Activated naive CD8-positive, alpha-beta T cell (primary cell): ENCODE measurements around the gene DCST1.
A peak's percentile ranks its signal among the peaks of the same experiment; 100 is the strongest.

Source experiments
- H3K27ac Mint-ChIP-seq: one replicate; pipeline ENCODE4 v1.8.0; 2021; ENCODE audit warnings: mixed read lengths
- H3K27me3 Mint-ChIP-seq: one replicate; pipeline ENCODE4 v1.8.0; 2021; ENCODE audit warnings: mixed read lengths
- H3K36me3 Mint-ChIP-seq: one replicate; pipeline ENCODE4 v1.8.0; 2021; ENCODE audit warnings: mixed read lengths
- H3K4me1 Mint-ChIP-seq: one replicate; pipeline ENCODE4 v1.8.0; 2021; ENCODE audit warnings: low read depth, mixed read lengths
- H3K4me3 Mint-ChIP-seq: one replicate; pipeline ENCODE4 v1.8.0; 2021; ENCODE audit warnings: mild to moderate bottlenecking, mixed read lengths
- H3K9me3 Mint-ChIP-seq: one replicate; pipeline ENCODE4 v1.8.0; 2021; ENCODE audit warnings: low read depth, mixed read lengths

DCST1 gene

GRCh38 chr1:154998201-154998780 is 35.3 kb upstream of the DCST1 start:
- Mint-ChIP-seq H3K9me3 (no peaks in the 10 kb centered on the region), H3K27me3 (peaks cover 2% of the 10 kb centered on the region), H3K36me3 (peaks cover 2% of the 10 kb centered on the region), H3K4me1 (peaks cover 28% of the 10 kb centered on the region), H3K4me3 (peak overlapping the region; percentile 10), H3K27ac (no peak overlapping the region)

DNA sequence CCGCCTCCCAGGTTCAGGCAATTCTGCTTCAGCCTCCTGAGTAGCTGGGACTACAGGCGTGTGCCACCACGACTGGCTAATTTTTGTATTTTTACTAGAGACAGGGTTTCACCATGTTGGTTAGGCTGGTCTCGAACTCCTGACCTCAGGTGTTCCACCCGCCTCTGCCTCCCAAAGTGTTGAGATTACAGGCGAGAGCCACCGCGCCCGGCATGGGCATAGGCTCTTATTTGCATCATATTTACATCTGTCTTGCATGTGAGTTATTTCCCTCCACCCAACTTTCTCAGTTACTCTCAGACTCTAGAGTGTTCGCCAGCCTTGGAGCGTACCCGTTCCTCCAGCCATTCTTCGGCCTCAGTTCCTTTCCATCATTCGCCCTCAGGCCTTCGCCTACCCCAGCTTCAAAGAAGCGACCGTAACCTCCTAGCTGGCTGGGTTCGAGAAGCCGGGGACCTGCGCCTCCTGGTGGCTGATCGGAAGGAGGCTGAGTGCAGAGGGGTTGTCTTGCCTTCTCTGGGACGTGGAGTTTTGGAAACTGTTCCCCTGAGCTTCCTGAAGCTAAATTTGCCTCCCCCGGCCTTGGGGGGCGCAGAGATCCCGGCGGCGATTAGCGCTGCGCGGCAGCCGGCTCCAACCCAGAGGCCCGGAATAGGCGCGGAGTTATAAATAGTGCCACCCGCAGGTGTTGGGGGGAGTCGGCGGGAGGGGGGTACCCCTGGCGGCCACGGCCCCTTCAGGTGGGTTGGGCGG is 34.6 kb upstream of the DCST1 start:
- peaks cover 33% of the 10 kb centered on the region for H3K4me1 Mint-ChIP-seq
- H3K4me3 Mint-ChIP-seq = peak overlapping the region; percentile 86
- peaks cover 2% of the 10 kb centered on the region for H3K36me3 Mint-ChIP-seq
- no peaks in the 10 kb centered on the region for H3K9me3 Mint-ChIP-seq
- peaks cover 2% of the 10 kb centered on the region for H3K27me3 Mint-ChIP-seq
- H3K27ac Mint-ChIP-seq = peak overlapping the region; percentile 78

DNA sequence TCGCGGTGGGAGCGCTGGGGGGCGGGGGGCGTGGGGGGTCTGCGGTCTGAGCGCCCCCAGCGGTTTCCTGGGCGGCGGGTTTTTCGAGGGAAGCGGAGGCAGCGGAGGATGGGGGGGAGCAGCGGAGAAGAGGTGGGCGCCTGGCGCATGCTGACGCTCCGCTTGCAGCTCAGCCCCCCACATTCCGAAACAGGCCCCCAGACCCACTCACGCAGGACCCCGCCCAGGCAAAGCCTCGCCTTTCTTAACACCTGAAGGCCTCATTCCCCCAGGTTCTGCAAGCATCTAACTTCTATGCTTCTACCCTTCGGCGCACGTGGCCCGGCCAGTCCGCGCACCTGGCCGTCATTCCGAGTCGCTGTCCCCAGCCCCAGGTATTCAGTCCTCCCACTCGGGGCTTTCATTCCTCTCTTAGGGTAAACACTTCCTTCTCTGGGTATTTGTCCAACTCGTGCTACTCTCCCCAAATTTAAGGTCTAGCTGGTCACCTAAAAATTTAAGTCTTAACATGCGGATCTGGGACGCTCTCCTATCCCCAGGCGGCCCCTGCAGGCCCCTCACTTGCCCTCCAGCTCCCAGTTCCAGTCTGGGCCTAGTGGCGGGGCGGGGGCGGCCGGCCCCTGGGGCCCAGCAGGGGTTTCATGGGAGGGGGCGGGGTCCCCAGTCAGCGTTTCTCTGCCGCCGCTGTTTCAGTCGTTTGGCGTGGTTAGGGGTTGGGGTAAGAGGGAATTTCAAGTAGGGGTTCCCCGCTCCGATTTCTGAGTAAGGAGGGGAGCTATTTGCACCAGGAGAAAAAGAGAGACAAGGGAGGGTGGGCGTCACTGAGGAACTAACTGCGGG is 33.8 kb upstream of the DCST1 start:
- Mint-ChIP-seq H3K27me3 (peaks cover 2% of the 10 kb centered on the region), H3K27ac (peak overlapping the region; percentile 91), H3K9me3 (no peaks in the 10 kb centered on the region), H3K36me3 (peaks cover 2% of the 10 kb centered on the region), H3K4me1 (peaks cover 40% of the 10 kb centered on the region), H3K4me3 (peak overlapping the region; percentile 90)

- Mint-ChIP-seq H3K4me1 (peaks cover 44% of the 10 kb centered on the region), H3K36me3 (peaks cover 2% of the 10 kb centered on the region), H3K4me3 (peak overlapping the region; percentile 90), H3K27me3 (peaks cover 2% of the 10 kb centered on the region), H3K27ac (peak overlapping the region; percentile 91), H3K9me3 (no peaks in the 10 kb centered on the region)
These were observed 33.3 kb upstream of the DCST1 start for GRCh38 chr1:155000411-155000725.

GRCh38 chr1:155000726-155001424 is 32.7 kb upstream of the DCST1 start:
- H3K4me3 Mint-ChIP-seq = peak overlapping the region; percentile 82
- H3K9me3 Mint-ChIP-seq = no peaks in the 10 kb centered on the region
- H3K4me1 Mint-ChIP-seq = peaks cover 47% of the 10 kb centered on the region
- H3K27me3 Mint-ChIP-seq = no peaks in the 10 kb centered on the region
- peak overlapping the region; percentile 54 for H3K27ac Mint-ChIP-seq
- peaks cover 2% of the 10 kb centered on the region for H3K36me3 Mint-ChIP-seq

DNA sequence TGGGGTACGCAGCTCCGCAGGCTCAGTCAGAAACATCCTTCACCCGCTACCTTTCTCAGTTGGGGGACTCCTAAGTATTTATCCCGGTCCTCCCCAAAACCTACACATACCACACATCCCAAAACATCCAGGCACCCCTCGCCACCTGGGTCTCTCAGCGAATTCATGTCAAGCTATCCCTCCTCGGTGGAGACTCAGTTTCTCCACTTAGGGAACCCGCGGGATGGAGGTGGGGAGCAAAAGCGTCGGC is 32.3 kb upstream of the DCST1 start:
- Mint-ChIP-seq H3K27me3 (no peaks in the 10 kb centered on the region), H3K27ac (peak overlapping the region; percentile 41), H3K9me3 (no peaks in the 10 kb centered on the region), H3K36me3 (peaks cover under 1% of the 10 kb centered on the region), H3K4me3 (peak overlapping the region; percentile 82), H3K4me1 (peaks cover 50% of the 10 kb centered on the region)

DNA sequence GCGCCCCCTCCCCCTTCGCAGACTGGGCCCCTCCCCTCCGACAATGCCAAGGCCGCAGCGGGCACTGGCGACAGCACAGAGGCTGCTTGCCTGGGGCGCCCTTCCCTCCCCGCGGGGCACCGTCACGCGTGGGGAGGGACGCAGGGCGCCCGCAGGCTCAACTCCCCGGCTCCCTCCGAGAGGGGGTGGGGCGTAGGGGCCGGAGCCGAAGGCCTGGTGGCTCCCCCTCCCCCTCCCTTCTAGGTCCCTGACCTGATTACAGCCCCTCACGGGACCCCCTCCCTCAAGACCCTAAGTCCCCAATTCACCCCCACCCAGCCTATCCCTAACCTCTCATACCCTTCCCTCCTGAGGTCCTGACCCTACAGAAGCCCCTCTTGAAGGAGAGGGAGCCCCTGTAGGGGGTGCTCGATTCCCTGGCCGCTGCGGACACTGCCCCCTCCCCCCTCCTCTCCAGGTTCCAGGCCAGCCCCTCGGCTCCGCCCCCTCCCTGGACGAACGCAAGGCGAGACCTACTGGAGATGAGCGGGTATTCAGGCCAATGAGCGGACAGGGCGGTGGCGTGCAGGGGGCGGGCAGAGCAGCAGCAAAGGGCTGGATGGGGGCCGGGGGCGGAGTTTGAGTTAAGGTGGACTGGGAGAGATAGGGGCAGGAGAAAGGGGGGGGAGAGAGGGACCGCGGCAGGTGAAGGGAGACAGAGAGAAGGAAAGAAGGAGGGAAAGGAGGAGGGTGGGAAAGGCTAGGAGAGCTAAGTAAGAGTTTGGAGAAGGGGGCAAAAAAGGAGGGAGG is 31.8 kb upstream of the DCST1 start:
- H3K36me3 Mint-ChIP-seq = no peaks in the 10 kb centered on the region
- H3K27me3 Mint-ChIP-seq = no peaks in the 10 kb centered on the region
- no peaks in the 10 kb centered on the region for H3K9me3 Mint-ChIP-seq
- peaks cover 55% of the 10 kb centered on the region for H3K4me1 Mint-ChIP-seq
- H3K4me3 Mint-ChIP-seq = peak overlapping the region; percentile 87
- H3K27ac Mint-ChIP-seq = peak overlapping the region; percentile 88

DNA sequence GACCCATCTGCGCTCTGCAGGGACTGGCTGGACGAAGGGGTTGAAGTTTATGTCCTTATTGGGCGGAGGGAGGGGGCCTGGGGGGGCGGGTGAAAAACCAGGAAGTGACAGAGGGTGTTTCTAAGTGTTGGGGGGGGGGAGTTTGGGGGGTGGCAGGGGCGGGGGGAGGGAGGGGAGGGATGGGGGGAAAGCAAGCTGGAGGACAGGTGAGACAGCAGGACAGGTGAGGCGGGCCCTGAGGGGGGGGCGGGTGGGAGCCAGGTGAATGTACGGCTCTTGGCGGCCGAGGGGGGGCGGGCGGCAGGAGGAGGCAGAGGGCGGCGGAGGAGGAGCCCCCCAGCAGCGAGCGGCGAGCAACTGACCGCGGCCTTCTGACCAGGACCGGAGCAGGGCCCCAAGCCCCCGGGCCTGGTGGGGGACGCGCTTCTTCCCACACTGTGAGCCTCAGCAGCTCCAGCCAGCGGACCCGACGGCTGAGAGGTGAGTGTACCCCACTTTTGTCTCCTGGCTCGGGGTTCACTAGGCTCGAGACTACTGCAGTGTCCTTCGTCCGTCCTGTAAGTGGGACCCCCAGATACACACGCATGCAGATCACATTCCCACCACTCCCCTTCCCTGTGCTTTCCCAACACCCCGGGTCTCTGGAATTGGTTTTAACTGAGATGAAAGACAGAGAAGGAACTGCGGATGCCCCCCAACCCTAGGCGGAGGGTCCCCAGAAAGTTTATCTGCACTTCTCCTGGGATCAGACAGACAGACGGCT is 31.0 kb upstream of the DCST1 start, which contains the start of gene ZBTB7B:
TSS of gene ZBTB7B (plus strand) at position 339 of the 763 bp plus-strand sequence. CDS start 11,859 bp downstream, outside the sequence.
- Mint-ChIP-seq H3K27me3 (no peaks in the 10 kb centered on the region), H3K36me3 (no peaks in the 10 kb centered on the region), H3K27ac (peak within 1 kb of the TSS; percentile 88), H3K4me1 (peaks cover 54% of the 10 kb centered on the region), H3K9me3 (no peaks in the 10 kb centered on the region), H3K4me3 (peak within 1 kb of the TSS; percentile 90)

DNA sequence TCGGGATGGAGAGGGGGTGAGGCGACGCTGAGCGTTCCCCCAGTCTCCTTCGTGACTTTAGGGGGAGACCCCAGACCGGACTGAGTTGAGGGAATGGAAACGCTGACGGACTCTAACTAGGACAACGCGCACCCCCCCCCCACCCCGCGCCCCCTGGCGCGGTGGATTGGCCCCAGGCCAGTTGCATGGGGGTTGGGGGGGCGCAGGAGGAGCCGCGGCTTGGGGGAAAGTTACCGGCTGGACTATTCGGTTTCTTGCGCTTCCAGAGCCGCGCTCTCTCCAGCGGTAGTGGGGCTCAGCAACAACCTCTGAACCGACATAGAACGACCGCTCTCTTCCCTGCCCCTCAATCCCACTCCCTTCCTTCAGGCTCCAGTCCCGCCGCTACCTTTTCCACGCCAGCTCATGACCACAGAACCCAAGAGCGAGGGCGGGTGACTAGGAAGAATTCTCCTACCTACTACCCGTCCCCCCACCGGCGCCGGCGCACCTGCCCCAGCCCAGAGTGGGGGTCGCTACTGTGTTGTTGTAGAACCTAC is 30.3 kb upstream of the DCST1 start:
- H3K4me1 Mint-ChIP-seq = peaks cover 49% of the 10 kb centered on the region
- H3K36me3 Mint-ChIP-seq = no peaks in the 10 kb centered on the region
- H3K27ac Mint-ChIP-seq = peak overlapping the region; percentile 81
- peak overlapping the region; percentile 90 for H3K4me3 Mint-ChIP-seq
- no peaks in the 10 kb centered on the region for H3K27me3 Mint-ChIP-seq
- H3K9me3 Mint-ChIP-seq = no peaks in the 10 kb centered on the region

DNA sequence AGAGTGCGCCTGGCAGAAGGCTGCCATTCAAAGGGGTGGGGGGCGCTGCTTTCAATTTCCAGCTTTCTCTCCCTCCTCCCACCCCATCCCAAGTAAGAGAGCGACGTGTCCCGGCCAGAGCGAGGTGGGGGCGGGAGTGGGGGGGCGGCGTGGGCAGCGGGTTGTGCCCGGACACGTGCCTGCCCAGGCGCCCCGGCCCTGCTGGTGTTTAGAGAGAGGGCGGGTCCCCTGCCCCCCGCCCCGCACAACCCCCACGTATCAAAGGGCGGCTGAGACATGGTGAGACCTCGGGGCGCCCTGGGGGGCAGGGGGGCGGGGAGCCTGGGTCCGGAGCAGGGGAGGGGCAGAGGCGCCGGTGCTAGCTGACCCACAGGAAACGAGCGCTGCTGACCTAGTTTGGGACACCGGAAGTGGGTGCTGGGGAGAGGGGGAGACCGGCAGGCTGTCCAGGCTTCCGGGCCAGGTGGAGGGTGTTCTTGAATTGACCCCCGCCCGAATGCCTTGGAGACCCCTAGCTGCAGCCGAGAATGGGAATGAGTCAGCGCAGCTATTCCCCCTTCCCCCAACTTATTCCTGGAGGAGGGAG is 29.8 kb upstream of the DCST1 start:
- Mint-ChIP-seq H3K27me3 (no peaks in the 10 kb centered on the region), H3K4me3 (peak overlapping the region; percentile 90), H3K9me3 (no peaks in the 10 kb centered on the region), H3K36me3 (no peaks in the 10 kb centered on the region), H3K27ac (peak overlapping the region; percentile 81), H3K4me1 (peaks cover 50% of the 10 kb centered on the region)

DNA sequence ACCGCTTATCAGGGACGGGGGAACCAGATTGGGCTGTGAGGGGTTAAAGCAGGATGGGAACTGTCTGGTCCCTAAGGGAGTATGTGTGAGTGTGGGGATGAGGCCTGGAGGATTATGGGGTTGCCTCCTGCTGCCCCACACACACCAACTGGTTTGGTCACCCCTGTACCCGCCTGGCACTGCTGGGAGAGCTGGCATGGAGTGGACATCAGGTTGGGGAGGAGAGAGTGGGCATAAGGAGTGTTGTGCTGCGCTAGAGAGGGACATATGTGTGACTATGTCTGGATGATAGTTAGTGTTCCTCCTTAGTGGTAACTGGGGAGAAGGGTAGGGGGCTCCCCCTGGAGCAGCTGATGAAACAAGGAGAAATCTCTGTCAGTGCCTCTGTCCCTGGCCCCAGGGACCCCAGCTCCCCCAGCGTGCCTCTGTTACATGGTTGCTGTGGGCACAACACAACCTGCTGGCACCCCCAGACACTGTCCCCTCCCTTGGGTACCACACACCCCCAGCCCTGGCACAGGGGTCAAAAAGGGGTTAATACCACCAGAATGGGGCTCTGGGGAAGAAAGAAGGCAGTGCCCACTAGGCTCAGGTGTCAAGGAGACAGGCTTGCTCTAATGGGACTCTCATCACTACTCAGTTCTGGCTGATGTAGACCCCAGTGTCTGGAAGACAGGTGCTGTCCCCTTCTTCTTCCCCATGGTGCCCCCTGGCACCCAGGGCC is 29.1 kb upstream of the DCST1 start:
- Mint-ChIP-seq H3K27ac (peak overlapping the region; percentile 77), H3K4me3 (peak overlapping the region; percentile 79), H3K36me3 (no peaks in the 10 kb centered on the region), H3K9me3 (no peaks in the 10 kb centered on the region), H3K27me3 (no peaks in the 10 kb centered on the region), H3K4me1 (peaks cover 48% of the 10 kb centered on the region)

DNA sequence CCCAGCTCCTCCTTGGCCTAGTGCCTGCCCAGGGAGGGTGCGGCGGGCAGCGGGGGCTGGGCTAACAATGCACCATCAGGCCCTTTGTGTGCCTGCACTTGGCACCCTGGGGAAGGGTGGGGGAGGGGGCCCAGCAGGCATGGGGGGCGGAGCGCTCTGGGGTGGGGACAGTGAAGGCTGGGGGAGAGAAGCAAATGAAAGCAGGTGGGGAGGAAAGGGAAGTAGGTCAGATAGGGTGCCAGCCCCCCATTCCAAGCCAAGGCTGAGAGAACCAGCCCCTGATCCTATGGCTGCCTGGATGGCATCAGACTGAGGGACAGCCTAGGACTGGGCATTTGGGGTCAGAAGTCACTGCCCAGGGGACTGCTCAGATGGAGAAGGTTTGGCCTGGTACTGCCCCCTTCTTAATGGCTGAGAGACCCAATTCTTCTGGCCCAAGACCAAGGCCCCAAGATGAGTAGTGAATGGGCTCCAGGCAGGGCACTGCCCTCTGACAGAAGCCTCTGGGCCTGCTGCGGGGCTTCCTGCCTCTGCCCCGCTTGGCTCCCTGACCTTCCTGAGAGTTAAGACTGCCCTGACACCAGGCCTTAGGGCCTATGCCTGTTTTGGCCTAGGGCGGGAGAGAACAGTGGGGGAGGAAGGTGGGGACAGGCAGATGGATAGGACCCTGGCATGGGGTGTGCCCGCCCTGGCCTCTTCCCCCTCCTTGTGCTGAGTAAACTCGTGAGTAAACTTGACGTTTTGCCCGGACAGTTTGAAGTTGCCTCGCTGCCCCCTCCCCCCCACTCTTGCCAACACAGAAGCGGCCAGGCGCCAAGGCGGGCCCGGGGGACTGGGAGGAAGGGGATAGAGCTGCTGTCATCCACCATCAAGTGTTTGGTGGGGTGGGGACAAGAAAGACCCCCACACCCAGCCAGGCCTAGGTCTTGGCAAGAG is 28.3 kb upstream of the DCST1 start:
- Mint-ChIP-seq H3K36me3 (no peaks in the 10 kb centered on the region), H3K27me3 (no peaks in the 10 kb centered on the region), H3K4me1 (peaks cover 51% of the 10 kb centered on the region), H3K27ac (peak overlapping the region; percentile 83), H3K9me3 (no peaks in the 10 kb centered on the region), H3K4me3 (no peak overlapping the region)
